CD1c-positive myeloid dendritic cell (primary cell): ENCODE measurements around the gene TRAF4.
A peak's percentile ranks its signal among the peaks of the same experiment; 100 is the strongest.
"Not testable (repeated sequence)": the region's sequence is repeated elsewhere in the genome, so short reads cannot be mapped to it uniquely, and the experiment has no call there.

Experiments
- DNase-seq: peaks from one replicate; pipeline ENCODE4 v3.0.0-alpha.2; 2016; ENCODE audit errors: extremely low spot score

Gene TRAF4

GRCh38 chr17:28783161-28783560 is 39.4 kb downstream of the TRAF4 start:
- DNase-seq, result no peak

GRCh38 chr17:28788100-28788499 is 44.3 kb downstream of the TRAF4 start:
- DNase-seq, result no peak

GRCh38 chr17:28792877-28793661 is 49.3 kb downstream of the TRAF4 start:
- DNase-seq, result peak; percentile 36

- not testable (repeated sequence) for DNase-seq
Measured at GRCh38 chr17:28794846-28795441, 51.1 kb downstream of the TRAF4 start.

- DNase-seq, result no peak
Measured at GRCh38 chr17:28796062-28796461, 52.3 kb downstream of the TRAF4 start.
